NCI-H1048 (cell line): ENCODE measurements around the gene GALE.
"Not testable (repeated sequence)": the region's sequence is repeated elsewhere in the genome, so short reads cannot be mapped to it uniquely, and the experiment has no call there.

Source experiments
- DNase-seq: peaks from one replicate; lab custom pipeline; 2025; lab: John Stamatoyannopoulos, UW

The GALE gene

GRCh38 chr1:23809751-23810171 is 9.2 kb upstream of the GALE start:
- DNase-seq = no peak

GRCh38 chr1:23807453-23807852 is 6.9 kb upstream of the GALE start:
- DNase-seq = no peak

- DNase-seq = no peak
These were observed 5.7 kb upstream of the GALE start for GRCh38 chr1:23806280-23806679.

GRCh38 chr1:23805025-23805424 is 4.5 kb upstream of the GALE start:
- no peak for DNase-seq

- DNase-seq = no peak
These were observed 3.8 kb upstream of the GALE start for GRCh38 chr1:23804183-23804835.

- DNase-seq = no peak
These were observed 3.1 kb upstream of the GALE start for GRCh38 chr1:23803674-23804073.

GRCh38 chr1:23802809-23803342 is 2.3 kb upstream of the GALE start:
- DNase-seq = not testable (repeated sequence)

- DNase-seq = no peak
These were observed 1.3 kb upstream of the GALE start for GRCh38 chr1:23801876-23802275.

- no peak for DNase-seq
These were observed 789 bp upstream of the GALE start for GRCh38 chr1:23801338-23801748.

GRCh38 chr1:23799570-23800399 is 769 bp downstream of the GALE start:
- no peak for DNase-seq

- no peak for DNase-seq
These were observed 1.3 kb downstream of the GALE start for GRCh38 chr1:23799255-23799569.

GRCh38 chr1:23798662-23799142 is 1.9 kb downstream of the GALE start:
- DNase-seq = no peak

- no peak for DNase-seq
These were observed 2.8 kb downstream of the GALE start for GRCh38 chr1:23797478-23798448.

GRCh38 chr1:23796466-23797271 is 3.9 kb downstream of the GALE start:
- no peak for DNase-seq

- no peak for DNase-seq
These were observed 4.7 kb downstream of the GALE start for GRCh38 chr1:23795676-23796465.

- not testable (repeated sequence) for DNase-seq
These were observed 5.8 kb downstream of the GALE start for GRCh38 chr1:23794732-23795182.

- no peak for DNase-seq
These were observed 6.5 kb downstream of the GALE start for GRCh38 chr1:23793861-23794731.

- no peak for DNase-seq
These were observed 7.4 kb downstream of the GALE start for GRCh38 chr1:23793018-23793781.
